Neuron (in vitro differentiated cells): Measurements from ENCODE around the gene FAM240A.
"Not testable (repeated sequence)": the region's sequence is repeated elsewhere in the genome, so short reads cannot be mapped to it uniquely, and the experiment has no call there.

Source experiments
- H2AFZ ChIP-seq: one replicate; pipeline ENCODE4 v1.6.1; 2013; ENCODE audit warnings: low read depth, mild to moderate bottlenecking, inconsistent platforms, low read length, moderate library complexity
- H3K27me3 ChIP-seq: one replicate; pipeline ENCODE4 v1.6.1; 2013; ENCODE audit warnings: low read length; ENCODE audit not compliant: insufficient read depth
- H3K36me3 ChIP-seq: one replicate; pipeline ENCODE4 v1.6.1; 2013; ENCODE audit warnings: low read length; ENCODE audit not compliant: insufficient read depth
- H3K4me1 ChIP-seq: one replicate; pipeline ENCODE4 v1.6.1; 2013; ENCODE audit warnings: low read length; ENCODE audit not compliant: insufficient read depth
- H3K4me3 ChIP-seq: 2 replicates; pipeline ENCODE4 v1.5.1; 2013; ENCODE audit warnings: mild to moderate bottlenecking, low read length, moderate library complexity
- H3K9me3 ChIP-seq: one replicate; pipeline ENCODE4 v1.6.1; 2013; ENCODE audit warnings: low read length

Gene FAM240A

GRCh38 chr3:46577580-46578249, 34.6 kb upstream of the FAM240A start:
- H3K4me3 ChIP-seq, H3K36me3 ChIP-seq, H3K9me3 ChIP-seq, H2AFZ ChIP-seq, H3K4me1 ChIP-seq: not testable (repeated sequence)
- peaks cover 63% of the 10 kb centered on the region for H3K27me3 ChIP-seq

DNA sequence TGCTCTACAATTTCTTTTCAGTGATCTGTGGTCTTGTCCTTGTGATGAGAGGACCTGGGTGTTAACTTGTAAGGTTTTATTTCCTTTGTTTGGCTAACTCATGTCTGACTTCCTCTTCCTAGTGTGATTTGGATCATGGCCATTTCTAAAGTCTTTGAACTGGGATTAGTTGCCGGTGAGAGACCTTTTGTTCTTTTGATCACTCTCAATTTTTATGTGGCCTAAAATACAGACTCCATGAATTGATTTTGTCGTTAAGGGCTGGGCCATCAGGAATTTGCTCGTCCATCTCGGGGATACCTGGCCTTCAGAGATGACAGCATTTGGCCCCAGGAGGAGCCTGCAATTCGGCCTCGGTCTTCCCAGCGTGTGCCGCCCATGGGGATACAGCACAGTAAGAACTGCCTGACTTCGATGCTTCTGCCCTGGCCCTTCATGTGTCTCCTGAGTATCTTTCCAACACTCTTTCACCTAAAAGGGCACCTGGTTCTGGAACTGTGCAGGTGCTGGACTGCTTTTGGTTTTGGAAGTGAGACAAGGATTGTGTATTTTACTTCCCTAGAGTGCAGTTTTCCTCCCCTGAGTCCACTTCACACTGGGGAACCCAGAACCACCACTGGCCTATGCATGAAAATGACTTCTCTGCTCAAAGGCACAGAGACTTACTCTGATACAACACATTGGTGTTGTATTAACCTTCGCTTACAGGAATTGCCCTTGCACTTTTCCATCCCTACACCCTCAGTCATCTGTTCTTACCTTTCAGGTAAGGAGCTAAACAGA, 33.2 kb upstream of the FAM240A start:
- Histone ChIP-seq H3K4me3 (no peak overlapping the region), H2AFZ (no peak overlapping the region), H3K9me3 (no peaks in the 10 kb centered on the region), H3K36me3 (no peaks in the 10 kb centered on the region), H3K27me3 (peaks cover 59% of the 10 kb centered on the region), H3K4me1 (no peaks in the 10 kb centered on the region)

GRCh38 chr3:46579756-46580286, 32.5 kb upstream of the FAM240A start:
- no peak overlapping the region for H3K4me3 ChIP-seq
- H3K36me3 ChIP-seq = no peaks in the 10 kb centered on the region
- H3K4me1 ChIP-seq = no peaks in the 10 kb centered on the region
- no peak overlapping the region for H2AFZ ChIP-seq
- no peaks in the 10 kb centered on the region for H3K9me3 ChIP-seq
- peaks cover 53% of the 10 kb centered on the region for H3K27me3 ChIP-seq

- no peak overlapping the region for H2AFZ ChIP-seq
- no peaks in the 10 kb centered on the region for H3K4me1 ChIP-seq
- peaks cover 45% of the 10 kb centered on the region for H3K27me3 ChIP-seq
- no peaks in the 10 kb centered on the region for H3K36me3 ChIP-seq
- no peak overlapping the region for H3K4me3 ChIP-seq
- H3K9me3 ChIP-seq = no peaks in the 10 kb centered on the region
These were observed 31.6 kb upstream of the FAM240A start for GRCh38 chr3:46580675-46581074.

- H3K9me3 ChIP-seq = no peaks in the 10 kb centered on the region
- H3K27me3 ChIP-seq = peaks cover 11% of the 10 kb centered on the region
- no peak overlapping the region for H3K4me3 ChIP-seq
- H2AFZ ChIP-seq = no peak overlapping the region
- no peaks in the 10 kb centered on the region for H3K4me1 ChIP-seq
- H3K36me3 ChIP-seq = no peaks in the 10 kb centered on the region
These were observed 27.5 kb upstream of the FAM240A start for GRCh38 chr3:46584598-46585467.

DNA sequence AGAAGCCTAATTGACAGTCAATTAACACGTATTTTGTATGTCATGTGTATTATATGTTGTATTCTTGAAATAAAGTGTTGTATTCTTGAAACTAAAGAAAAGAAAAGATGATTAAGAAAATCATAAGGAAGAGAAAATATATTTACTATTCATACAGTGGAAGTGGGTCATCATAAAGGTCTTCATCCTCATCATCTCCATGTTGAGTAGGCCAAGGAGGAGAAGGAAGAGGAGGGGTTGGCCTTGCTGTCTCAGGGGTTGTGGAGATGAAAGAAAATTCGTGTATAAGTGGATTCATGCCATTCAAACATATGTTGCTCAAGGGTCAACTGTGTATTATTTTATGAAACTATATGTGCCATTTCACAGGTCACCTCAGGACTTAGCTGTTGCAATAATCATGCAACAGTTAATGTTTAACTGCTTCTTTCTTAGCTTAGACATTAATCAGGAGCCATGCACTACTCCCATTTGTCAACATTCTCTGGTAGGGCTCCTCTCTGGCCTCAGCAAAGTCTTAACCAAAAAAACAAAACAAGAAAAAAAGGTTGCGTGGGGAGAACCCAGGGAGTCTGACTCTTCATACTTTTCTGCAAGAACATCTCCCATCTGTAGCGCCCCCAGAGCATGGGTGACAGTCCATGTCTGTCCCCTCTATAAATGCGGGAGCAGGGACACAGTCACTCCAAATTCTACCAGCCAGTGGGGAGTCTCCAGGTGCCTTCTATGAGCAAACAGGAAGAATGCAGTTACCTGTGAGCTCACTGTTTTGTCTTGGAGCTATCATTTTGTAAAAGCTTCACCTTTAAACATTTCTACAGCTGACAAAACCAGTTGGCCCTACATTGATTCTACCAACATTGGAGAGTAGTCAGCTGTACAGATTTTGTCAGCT, 26.3 kb upstream of the FAM240A start:
- Histone ChIP-seq H3K9me3 (no peaks in the 10 kb centered on the region), H3K4me1 (no peaks in the 10 kb centered on the region), H2AFZ (no peak overlapping the region), H3K27me3 (no peaks in the 10 kb centered on the region), H3K36me3 (no peaks in the 10 kb centered on the region), H3K4me3 (no peak overlapping the region)

DNA sequence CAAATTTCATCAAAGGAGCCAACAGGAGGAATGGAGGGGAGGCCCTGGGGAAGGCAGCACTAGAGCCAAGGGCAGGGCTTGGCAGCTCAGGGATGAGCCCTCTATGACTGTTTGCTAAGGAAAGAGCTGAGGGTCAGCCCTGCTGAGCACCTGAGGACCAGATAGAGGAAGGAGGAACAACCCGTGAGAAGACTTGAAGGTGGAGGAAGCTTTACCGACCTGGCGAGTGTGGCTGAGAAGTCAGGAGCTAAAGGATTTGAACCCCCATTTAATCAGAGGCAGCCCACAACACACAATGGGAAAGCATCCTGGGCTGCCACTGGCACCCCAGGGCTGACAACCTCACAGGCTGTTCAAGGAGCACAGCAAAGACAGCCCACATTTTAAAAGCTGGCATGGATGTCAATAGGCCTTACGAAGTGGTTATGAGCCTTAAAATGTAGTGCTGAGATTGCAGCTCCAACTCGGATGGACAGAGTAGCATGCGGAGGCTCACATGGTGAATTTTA, 25.5 kb upstream of the FAM240A start:
- Histone ChIP-seq H3K36me3 (no peaks in the 10 kb centered on the region), H2AFZ (no peak overlapping the region), H3K27me3 (no peaks in the 10 kb centered on the region), H3K9me3 (no peaks in the 10 kb centered on the region), H3K4me3 (no peak overlapping the region), H3K4me1 (no peaks in the 10 kb centered on the region)

- H3K4me1 ChIP-seq = not testable (repeated sequence)
These were observed 25.1 kb upstream of the FAM240A start for GRCh38 chr3:46587268-46587667.

GRCh38 chr3:46593274-46593862, 19.0 kb upstream of the FAM240A start:
- H3K4me1 ChIP-seq = no peaks in the 10 kb centered on the region
- H3K36me3 ChIP-seq = no peaks in the 10 kb centered on the region
- H3K27me3 ChIP-seq = no peaks in the 10 kb centered on the region
- no peak overlapping the region for H3K4me3 ChIP-seq
- H3K9me3 ChIP-seq = no peaks in the 10 kb centered on the region
- no peak overlapping the region for H2AFZ ChIP-seq

More at GRCh38 chr3:46587268-46587667, 25.1 kb upstream of the FAM240A start:
- H3K27me3 ChIP-seq, H2AFZ ChIP-seq, H3K4me3 ChIP-seq, H3K36me3 ChIP-seq, H3K9me3 ChIP-seq: not testable (repeated sequence)

GRCh38 chr3:46593979-46594378, 18.3 kb upstream of the FAM240A start:
- Histone ChIP-seq H3K9me3 (no peaks in the 10 kb centered on the region), H3K36me3 (no peaks in the 10 kb centered on the region), H3K4me1 (no peaks in the 10 kb centered on the region), H3K4me3 (no peak overlapping the region), H3K27me3 (no peaks in the 10 kb centered on the region), H2AFZ (no peak overlapping the region)

DNA sequence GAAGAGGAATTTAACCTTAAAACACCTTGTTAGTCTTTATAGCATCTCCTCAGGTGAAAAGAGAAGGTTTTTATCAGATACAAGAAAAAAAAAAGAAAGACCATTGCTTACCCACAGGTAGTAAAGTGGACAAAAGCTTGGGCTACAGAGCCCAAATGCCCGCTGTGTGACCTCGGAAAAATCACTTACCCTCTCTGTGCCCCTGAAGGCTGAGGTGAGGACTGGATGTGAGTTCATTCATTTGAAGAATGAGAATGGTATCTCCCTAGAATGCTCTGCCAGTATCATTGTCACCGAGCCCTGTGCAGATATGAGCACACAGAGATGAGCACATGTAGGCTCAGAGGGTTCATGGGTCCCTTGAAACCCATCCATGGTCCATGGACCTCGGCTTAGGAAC, 17.6 kb upstream of the FAM240A start:
- no peaks in the 10 kb centered on the region for H3K9me3 ChIP-seq
- no peak overlapping the region for H2AFZ ChIP-seq
- H3K27me3 ChIP-seq = no peaks in the 10 kb centered on the region
- no peaks in the 10 kb centered on the region for H3K4me1 ChIP-seq
- H3K36me3 ChIP-seq = no peaks in the 10 kb centered on the region
- no peak overlapping the region for H3K4me3 ChIP-seq

- Histone ChIP-seq H3K36me3 (no peaks in the 10 kb centered on the region), H3K4me1 (no peaks in the 10 kb centered on the region), H3K4me3 (no peak overlapping the region), H3K9me3 (no peaks in the 10 kb centered on the region), H3K27me3 (no peaks in the 10 kb centered on the region), H2AFZ (no peak overlapping the region)
These were observed 16.5 kb upstream of the FAM240A start for GRCh38 chr3:46595819-46596314.
